ENCODE measurements around the gene PTPN23. TPM values are rescaled to one million over a fixed set of nuclear protein-coding genes. Genes with fewer than 3 reads are reported as not detected.
A peak's percentile ranks its signal among the peaks of the same experiment; 100 is the strongest.

Gene PTPN23
- total RNA-seq, 4 donors from 2014 or later = 26.9 to 199 (median 55.1) TPM

GRCh38 chr3:47431225-47431624 is 50.4 kb downstream of the PTPN23 start:
- intact Hi-C loops (cut with DNase I; ENCODE audit: low total_unique reads) = no loop called here
- 82 to 92% methylated on average over 3 of the region's 3 CpGs for WGBS, 2 donors (ENCODE audit: low coverage in 1 of 2)
- Histone ChIP-seq H3K4me3 (no peak overlapping the region), H3K36me3 (peaks cover 0 to 9% (median 0%) of the 10 kb centered on the region in 4 donors), H3K27ac (no peak overlapping the region), H3K4me1 (peaks cover 0 to 30% (median 11%) of the 10 kb centered on the region in 4 donors), H3K9me3 (no peaks in the 10 kb centered on the region), H3K27me3 (no peaks in the 10 kb centered on the region)
- TF ChIP-seq POLR2A (IDR thresholded peaks at IDR 0.05) = no peak
- TF ChIP-seq EP300 (IDR thresholded peaks at IDR 0.05; ENCODE audit: low read depth) = no peak
- no peak for TF ChIP-seq POLR2AphosphoS5 (IDR thresholded peaks at IDR 0.05)
- TF ChIP-seq, protein P1, sequence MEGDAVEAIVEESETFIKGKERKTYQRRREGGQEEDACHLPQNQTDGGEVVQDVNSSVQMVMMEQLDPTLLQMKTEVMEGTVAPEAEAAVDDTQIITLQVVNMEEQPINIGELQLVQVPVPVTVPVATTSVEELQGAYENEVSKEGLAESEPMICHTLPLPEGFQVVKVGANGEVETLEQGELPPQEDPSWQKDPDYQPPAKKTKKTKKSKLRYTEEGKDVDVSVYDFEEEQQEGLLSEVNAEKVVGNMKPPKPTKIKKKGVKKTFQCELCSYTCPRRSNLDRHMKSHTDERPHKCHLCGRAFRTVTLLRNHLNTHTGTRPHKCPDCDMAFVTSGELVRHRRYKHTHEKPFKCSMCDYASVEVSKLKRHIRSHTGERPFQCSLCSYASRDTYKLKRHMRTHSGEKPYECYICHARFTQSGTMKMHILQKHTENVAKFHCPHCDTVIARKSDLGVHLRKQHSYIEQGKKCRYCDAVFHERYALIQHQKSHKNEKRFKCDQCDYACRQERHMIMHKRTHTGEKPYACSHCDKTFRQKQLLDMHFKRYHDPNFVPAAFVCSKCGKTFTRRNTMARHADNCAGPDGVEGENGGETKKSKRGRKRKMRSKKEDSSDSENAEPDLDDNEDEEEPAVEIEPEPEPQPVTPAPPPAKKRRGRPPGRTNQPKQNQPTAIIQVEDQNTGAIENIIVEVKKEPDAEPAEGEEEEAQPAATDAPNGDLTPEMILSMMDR (IDR thresholded peaks at IDR 0.05) = no peak
- no peak for DNase-seq
- in situ Hi-C loops (cut with MboI; ENCODE audit: low pct_ligation_motif_present in 1 of 4, low pct_unique_long_range_greater_than_20kb in 1 of 4, low sequenced_read_pairs in 3 of 4) = no loop called here

GRCh38 chr3:47432673-47433072 is 51.9 kb downstream of the PTPN23 start:
- DNase-seq = no peak
- in situ Hi-C loops (cut with MboI; ENCODE audit: low pct_ligation_motif_present in 1 of 4, low pct_unique_long_range_greater_than_20kb in 1 of 4, low sequenced_read_pairs in 3 of 4) (no loop called here), intact Hi-C loops (cut with DNase I; ENCODE audit: low total_unique reads) (no loop called here)
- no peaks in the 10 kb centered on the region for H3K27me3 ChIP-seq
- H3K4me1 ChIP-seq = peaks cover 0 to 32% (median 11%) of the 10 kb centered on the region in 4 donors
- 93 to 100% methylated on average over 2 of the region's 2 CpGs for WGBS, 2 donors (ENCODE audit: low coverage in 1 of 2)
- no peak overlapping the region for H3K4me3 ChIP-seq
- peak overlapping the region in 2 of 4 donors; percentile 67 to 76 for H3K27ac ChIP-seq
- TF ChIP-seq EP300 (IDR thresholded peaks at IDR 0.05; ENCODE audit: low read depth) (no peak), POLR2AphosphoS5 (IDR thresholded peaks at IDR 0.05) (no peak), POLR2A (IDR thresholded peaks at IDR 0.05) (no peak)
- TF ChIP-seq, protein P1 (IDR thresholded peaks at IDR 0.05) = no peak
- peaks cover 0 to 9% (median 0%) of the 10 kb centered on the region in 4 donors for H3K36me3 ChIP-seq
- no peaks in the 10 kb centered on the region for H3K9me3 ChIP-seq

DNA sequence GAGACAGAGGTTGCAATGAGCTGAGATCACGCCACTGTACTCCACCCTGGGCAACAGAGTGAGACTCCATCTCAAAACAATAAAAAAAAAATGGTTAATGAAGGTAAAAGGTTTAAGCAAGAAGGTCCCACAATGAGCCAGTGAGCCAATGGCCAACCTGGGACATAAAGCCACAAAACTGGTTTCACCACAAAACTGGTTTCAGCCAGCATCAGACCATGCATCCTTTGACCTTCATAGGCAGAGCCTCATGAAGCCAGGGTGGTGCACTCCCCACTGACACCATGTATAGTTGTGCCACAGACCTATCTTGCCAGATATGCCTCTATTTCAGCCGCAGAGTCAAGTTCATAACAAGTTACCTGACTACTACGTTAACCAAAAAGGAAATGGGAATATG is 53.0 kb downstream of the PTPN23 start:
- WGBS, 2 donors (ENCODE audit: low coverage in 1 of 2) = 35 to 48% methylated on average over 2 to 3 of the region's 3 CpGs
- Histone ChIP-seq H3K9me3 (no peaks in the 10 kb centered on the region), H3K27ac (peak overlapping the region; percentile 67 to 78 (median 74)), H3K27me3 (no peaks in the 10 kb centered on the region), H3K36me3 (peaks cover 0 to 9% (median 0%) of the 10 kb centered on the region in 4 donors), H3K4me3 (no peak overlapping the region), H3K4me1 (peaks cover 0 to 32% (median 11%) of the 10 kb centered on the region in 4 donors)
- TF ChIP-seq, protein P1 (IDR thresholded peaks at IDR 0.05) = no peak
- TF ChIP-seq EP300 (IDR thresholded peaks at IDR 0.05; ENCODE audit: low read depth) (peak; percentile 71), POLR2AphosphoS5 (IDR thresholded peaks at IDR 0.05) (peak in 2 of 3 donors; percentile 76), POLR2A (IDR thresholded peaks at IDR 0.05) (peak; percentile 41)
- in situ Hi-C loops (cut with MboI; ENCODE audit: low pct_ligation_motif_present in 1 of 4, low pct_unique_long_range_greater_than_20kb in 1 of 4, low sequenced_read_pairs in 3 of 4) (no loop called here), intact Hi-C loops (cut with DNase I; ENCODE audit: low total_unique reads) (no loop called here)
- peak; percentile 69 for DNase-seq

- WGBS, 2 donors (ENCODE audit: low coverage in 1 of 2) = 64 to 70% methylated on average over 3 to 4 of the region's 4 CpGs
- Histone ChIP-seq H3K27ac (peak overlapping the region; percentile 67 to 78 (median 74)), H3K27me3 (no peaks in the 10 kb centered on the region), H3K4me3 (no peak overlapping the region), H3K4me1 (peaks cover 0 to 32% (median 11%) of the 10 kb centered on the region in 4 donors), H3K9me3 (no peaks in the 10 kb centered on the region), H3K36me3 (peaks cover 0 to 9% (median 0%) of the 10 kb centered on the region in 4 donors)
- intact Hi-C loops (cut with DNase I; ENCODE audit: low total_unique reads) = no loop called here
- peak; percentile 72 for DNase-seq
- in situ Hi-C loops (cut with MboI; ENCODE audit: low pct_ligation_motif_present in 1 of 4, low pct_unique_long_range_greater_than_20kb in 1 of 4, low sequenced_read_pairs in 3 of 4) = no loop called here
- TF ChIP-seq POLR2A (IDR thresholded peaks at IDR 0.05) (no peak), POLR2AphosphoS5 (IDR thresholded peaks at IDR 0.05) (no peak), EP300 (IDR thresholded peaks at IDR 0.05; ENCODE audit: low read depth) (no peak)
- TF ChIP-seq, protein P1 (IDR thresholded peaks at IDR 0.05) = no peak
Measured at GRCh38 chr3:47434849-47435248, 54.0 kb downstream of the PTPN23 start.
